ENCODE data around the gene USH1G. TPM values are rescaled to one million over a fixed set of nuclear protein-coding genes. Genes with fewer than 3 reads are reported as not detected.

Gene USH1G
- total RNA-seq, 1 experiment from 2014 or later = not detected

DNA sequence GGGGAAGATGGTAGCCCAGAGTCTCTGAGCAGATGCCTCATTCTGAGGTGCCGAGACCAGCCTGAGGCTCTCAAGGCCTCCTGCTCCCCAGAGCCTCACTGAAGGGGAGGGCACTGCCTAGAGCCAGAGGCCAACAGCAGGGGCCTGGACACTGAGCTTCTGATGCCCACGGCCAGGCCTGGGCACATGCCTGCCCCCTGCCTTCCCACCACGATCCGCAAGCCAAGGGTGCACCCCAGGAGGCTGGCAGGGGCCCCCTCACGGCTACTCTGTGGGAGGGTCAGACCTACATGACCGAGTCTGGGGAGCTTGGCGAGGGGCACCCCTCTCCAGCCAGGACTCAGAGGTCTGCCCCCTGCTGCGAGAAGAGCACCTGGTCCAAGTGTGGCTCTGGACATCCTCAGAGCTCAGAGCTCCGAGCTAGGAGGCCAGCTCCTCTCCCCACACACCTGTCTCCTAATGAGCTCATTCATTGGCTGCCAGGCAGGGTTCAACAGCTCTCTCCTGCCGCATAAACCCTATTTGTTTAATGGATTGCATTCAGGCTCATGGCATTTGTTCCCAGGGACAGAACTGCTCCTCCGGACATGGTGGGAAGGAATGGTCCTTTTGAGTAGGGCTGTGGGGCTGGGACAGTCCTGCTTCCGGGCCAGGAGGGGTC lies 26.5 kb upstream of the USH1G start:
- Histone ChIP-seq H3K4me1 (replicated peaks) (no peaks in the 10 kb centered on the region), H3K27ac (no peak overlapping the region), H3K4me3 (no peak overlapping the region), H3K27me3 (replicated peaks) (peaks cover 100% of the 10 kb centered on the region), H3K9me3 (replicated peaks) (no peaks in the 10 kb centered on the region), H3K36me3 (no peaks in the 10 kb centered on the region)
- no peak for DNase-seq (ENCODE audit: low read depth in 1 of 2, low spot score in 2 of 2)

DNA sequence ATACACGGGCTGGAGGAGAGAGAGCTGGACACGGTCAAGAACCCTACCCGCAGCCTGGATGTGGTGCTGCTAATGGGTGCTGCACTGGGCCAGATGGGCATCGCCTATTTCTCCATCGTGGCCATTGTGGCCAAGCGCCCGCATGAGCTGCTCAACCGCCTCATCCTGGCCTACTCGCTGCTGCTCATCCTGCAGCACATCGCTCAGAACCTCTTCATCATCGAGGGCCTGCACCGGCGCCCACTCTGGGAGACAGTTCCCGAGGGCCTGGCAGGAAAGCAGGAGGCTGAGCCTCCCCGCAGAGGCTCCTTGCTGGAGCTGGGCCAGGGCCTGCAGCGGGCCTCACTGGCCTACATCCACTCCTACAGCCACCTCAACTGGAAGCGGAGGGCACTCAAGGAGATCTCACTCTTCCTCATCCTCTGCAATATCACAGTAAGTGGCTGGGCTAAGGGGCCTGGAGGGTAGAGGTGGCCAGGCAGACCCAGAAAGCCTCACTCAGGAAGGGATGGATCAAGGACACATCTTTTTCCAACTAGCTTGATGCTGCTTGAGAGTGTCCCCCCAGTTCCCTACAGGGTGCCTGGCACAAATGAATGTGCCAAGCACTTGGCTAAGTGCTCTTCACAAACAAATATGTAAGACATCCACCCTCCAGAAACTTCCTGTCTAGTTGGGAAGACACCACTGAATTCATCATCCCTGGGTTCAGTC lies 24.1 kb upstream of the USH1G start:
- Histone ChIP-seq H3K9me3 (replicated peaks) (no peaks in the 10 kb centered on the region; the same call in 1 of the 2 replicates), H3K4me1 (replicated peaks) (no peaks in the 10 kb centered on the region), H3K4me3 (no peak overlapping the region), H3K27ac (no peak overlapping the region), H3K36me3 (no peaks in the 10 kb centered on the region), H3K27me3 (replicated peaks) (peaks cover 100% of the 10 kb centered on the region)
- no peak for DNase-seq (ENCODE audit: low read depth in 1 of 2, low spot score in 2 of 2)

DNA sequence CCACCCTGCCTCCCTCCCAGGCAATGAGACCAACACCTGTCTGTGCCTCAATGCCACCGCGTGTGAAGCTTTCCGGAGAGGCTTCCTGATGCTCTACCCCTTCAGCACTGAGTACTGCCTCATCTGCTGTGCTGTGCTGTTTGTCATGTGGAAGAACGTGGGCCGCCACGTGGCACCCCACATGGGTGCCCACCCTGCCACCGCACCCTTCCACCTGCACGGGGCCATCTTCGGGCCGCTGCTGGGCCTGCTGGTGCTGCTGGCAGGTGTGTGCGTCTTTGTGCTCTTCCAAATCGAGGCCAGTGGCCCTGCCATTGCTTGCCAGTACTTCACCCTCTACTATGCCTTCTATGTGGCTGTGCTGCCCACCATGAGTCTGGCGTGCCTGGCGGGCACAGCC lies 23.6 kb upstream of the USH1G start:
- peaks cover 100% of the 10 kb centered on the region for H3K27me3 ChIP-seq (replicated peaks)
- DNase-seq (ENCODE audit: low read depth in 1 of 2, low spot score in 2 of 2) = no peak
- no peak overlapping the region for H3K27ac ChIP-seq
- H3K4me1 ChIP-seq (replicated peaks) = no peaks in the 10 kb centered on the region
- no peak overlapping the region for H3K4me3 ChIP-seq
- H3K36me3 ChIP-seq = no peaks in the 10 kb centered on the region
- H3K9me3 ChIP-seq (replicated peaks) = no peaks in the 10 kb centered on the region; the same call in 1 of the 2 replicates

DNA sequence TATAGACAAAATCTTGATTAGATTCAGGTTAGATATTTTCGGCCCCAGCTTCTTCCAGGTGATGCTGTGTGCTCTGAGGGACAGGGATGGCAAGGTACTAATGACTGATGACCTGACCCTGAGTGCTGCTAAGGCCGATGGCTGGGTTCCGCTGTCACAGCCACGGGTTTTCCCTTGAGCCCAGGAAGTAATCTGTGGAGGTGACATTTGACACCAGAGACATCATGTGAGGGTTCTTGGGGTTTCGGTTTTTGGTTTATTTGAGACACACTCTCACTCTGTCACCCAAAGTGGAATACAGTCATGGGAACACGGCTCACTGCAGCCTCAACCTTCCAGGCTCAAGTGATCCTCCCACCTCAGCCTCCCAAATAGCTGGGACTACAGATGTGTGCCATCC lies 22.5 kb upstream of the USH1G start:
- no peaks in the 10 kb centered on the region; the same call in 1 of the 2 replicates for H3K9me3 ChIP-seq (replicated peaks)
- no peak overlapping the region for H3K4me3 ChIP-seq
- H3K27me3 ChIP-seq (replicated peaks) = peaks cover 100% of the 10 kb centered on the region
- H3K27ac ChIP-seq = no peak overlapping the region
- no peak for DNase-seq (ENCODE audit: low read depth in 1 of 2, low spot score in 2 of 2)
- no peaks in the 10 kb centered on the region for H3K36me3 ChIP-seq
- no peaks in the 10 kb centered on the region for H3K4me1 ChIP-seq (replicated peaks)

DNA sequence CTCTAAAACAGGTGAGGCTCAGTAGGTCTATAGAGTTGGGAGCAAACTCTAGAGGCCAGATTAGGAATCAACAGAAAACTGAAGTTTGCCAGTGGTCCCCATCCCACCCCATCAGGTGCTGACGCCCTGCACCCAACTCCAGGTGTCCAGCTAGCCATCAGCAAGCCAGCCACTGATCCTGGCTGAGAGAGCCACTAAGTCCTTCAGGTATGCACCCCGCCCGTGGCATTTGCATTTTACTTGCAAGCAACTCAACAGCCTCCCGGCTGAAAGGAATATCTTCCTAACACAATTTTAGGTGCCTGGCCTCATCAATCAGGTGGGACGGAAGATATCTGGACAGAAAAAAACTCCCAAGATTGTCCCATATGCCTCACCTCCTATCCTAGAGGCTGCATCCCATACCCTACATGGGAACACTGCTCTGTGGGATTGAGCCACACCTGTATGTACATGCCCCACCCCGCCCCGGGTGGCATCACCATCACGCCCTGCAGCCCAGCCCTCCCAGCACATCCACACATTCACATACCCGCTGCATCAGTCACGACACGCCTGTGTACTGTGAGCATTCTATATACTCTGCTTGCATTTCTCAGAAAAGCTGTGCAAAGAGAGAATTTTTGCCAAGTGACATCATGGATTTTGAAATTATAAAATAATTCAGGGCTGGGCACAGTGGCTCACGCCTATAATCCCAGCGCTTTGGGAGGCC lies 20.9 kb upstream of the USH1G start:
- Histone ChIP-seq H3K36me3 (no peaks in the 10 kb centered on the region), H3K27ac (no peak overlapping the region), H3K27me3 (replicated peaks) (peaks cover 98% of the 10 kb centered on the region), H3K4me1 (replicated peaks) (no peaks in the 10 kb centered on the region), H3K9me3 (replicated peaks) (peaks cover 3% of the 10 kb centered on the region; the same call in 1 of the 2 replicates), H3K4me3 (no peak overlapping the region)
- no peak for DNase-seq (ENCODE audit: low read depth in 1 of 2, low spot score in 2 of 2)

DNA sequence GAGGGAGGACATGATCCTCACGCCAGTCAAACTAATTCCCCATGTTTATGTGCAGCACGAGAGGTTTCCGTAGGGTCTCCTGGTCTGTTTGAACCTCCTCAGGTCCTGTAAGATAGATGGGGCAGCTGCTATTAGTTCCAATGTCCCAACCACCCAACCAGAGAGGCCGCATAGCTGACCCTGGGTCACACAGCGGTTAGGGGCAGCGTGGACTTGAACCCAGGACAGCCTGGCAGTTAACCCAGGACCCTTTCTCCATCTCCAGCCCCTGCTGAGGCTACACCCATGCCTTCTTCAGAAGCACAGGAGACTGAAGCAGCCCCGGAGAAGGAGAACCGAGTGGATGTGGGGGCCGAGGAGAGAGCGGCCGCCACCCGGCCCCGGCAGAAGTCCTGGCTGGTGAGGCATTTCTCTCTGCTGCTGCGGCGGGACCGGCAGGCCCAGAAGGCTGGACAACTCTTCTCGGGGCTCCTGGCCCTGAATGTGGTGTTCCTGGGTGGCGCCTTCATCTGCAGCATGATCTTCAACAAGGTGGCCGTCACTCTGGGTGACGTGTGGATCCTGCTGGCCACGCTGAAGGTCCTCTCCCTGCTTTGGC lies 18.2 kb upstream of the USH1G start:
- no peaks in the 10 kb centered on the region for H3K36me3 ChIP-seq
- H3K9me3 ChIP-seq (replicated peaks) = peaks cover 3% of the 10 kb centered on the region; the same call in 1 of the 2 replicates
- no peak for DNase-seq (ENCODE audit: low read depth in 1 of 2, low spot score in 2 of 2)
- H3K27ac ChIP-seq = no peak overlapping the region
- H3K27me3 ChIP-seq (replicated peaks) = peaks cover 98% of the 10 kb centered on the region
- H3K4me3 ChIP-seq = no peak overlapping the region
- H3K4me1 ChIP-seq (replicated peaks) = no peaks in the 10 kb centered on the region

DNA sequence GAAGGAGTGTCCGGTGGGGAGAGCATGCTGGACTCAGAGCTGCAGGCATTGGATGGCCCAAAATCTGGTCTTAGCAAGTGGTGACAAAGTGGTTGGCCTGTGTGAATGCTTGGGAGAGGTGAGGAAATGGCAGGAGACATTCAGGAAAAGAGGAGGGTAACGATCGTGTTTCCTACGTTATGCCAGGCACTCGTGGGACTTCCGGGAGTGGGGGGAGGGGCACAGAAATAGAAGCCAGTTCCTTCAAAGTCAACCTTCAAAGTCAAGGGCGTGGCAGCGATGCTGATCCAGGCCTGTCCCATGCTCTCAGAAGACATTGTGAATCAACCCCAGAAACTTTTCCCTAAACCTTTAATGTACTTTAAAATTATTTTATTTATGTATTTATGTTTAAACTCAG lies 16.5 kb upstream of the USH1G start:
- Histone ChIP-seq H3K9me3 (replicated peaks) (peaks cover 3% of the 10 kb centered on the region; the same call in 1 of the 2 replicates), H3K36me3 (no peaks in the 10 kb centered on the region), H3K27me3 (replicated peaks) (peaks cover 96% of the 10 kb centered on the region), H3K27ac (no peak overlapping the region), H3K4me3 (no peak overlapping the region), H3K4me1 (replicated peaks) (no peaks in the 10 kb centered on the region)
- DNase-seq (ENCODE audit: low read depth in 1 of 2, low spot score in 2 of 2) = no peak

DNA sequence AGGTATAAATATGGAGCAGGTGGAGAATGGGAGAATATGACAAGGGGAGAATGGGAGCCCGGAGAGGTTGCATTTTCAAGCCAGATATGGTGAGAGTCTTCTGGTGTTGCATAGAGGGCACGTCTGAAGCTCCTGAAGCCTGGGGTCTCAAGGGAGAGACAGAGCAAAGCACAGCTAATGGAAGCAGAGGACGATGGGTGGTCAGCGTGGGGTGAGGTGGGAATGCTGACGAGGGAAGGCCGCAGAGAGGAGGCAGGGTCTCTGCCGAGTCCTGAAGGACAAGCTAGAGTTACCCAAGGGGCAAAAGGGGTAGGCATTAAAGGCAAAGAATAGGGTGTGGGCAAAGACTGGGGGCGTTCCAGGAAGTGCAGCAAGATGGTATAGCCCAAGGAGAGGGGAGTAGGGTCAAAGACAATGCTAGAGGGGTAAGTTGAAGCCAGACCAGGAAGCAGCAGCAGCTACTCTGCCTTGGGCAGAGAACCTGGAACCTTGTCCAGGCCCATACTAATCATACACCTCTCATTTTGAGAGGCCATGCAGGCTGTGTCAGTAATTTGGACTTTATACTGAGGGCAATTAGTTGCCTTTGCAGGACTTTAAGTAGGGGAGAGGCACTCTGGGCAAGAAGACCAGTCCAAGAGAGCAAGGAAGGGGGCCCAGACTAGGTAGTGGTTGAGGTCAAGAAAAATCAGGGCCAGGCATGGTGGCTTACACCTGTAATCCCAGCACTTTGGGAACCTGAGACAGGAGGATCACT lies 15.3 kb upstream of the USH1G start:
- H3K4me1 ChIP-seq (replicated peaks) = no peaks in the 10 kb centered on the region
- no peaks in the 10 kb centered on the region for H3K36me3 ChIP-seq
- H3K4me3 ChIP-seq = no peak overlapping the region
- H3K9me3 ChIP-seq (replicated peaks) = peaks cover 3% of the 10 kb centered on the region; the same call in 1 of the 2 replicates
- peaks cover 93% of the 10 kb centered on the region for H3K27me3 ChIP-seq (replicated peaks)
- no peak overlapping the region for H3K27ac ChIP-seq
- DNase-seq (ENCODE audit: low read depth in 1 of 2, low spot score in 2 of 2) = no peak

DNA sequence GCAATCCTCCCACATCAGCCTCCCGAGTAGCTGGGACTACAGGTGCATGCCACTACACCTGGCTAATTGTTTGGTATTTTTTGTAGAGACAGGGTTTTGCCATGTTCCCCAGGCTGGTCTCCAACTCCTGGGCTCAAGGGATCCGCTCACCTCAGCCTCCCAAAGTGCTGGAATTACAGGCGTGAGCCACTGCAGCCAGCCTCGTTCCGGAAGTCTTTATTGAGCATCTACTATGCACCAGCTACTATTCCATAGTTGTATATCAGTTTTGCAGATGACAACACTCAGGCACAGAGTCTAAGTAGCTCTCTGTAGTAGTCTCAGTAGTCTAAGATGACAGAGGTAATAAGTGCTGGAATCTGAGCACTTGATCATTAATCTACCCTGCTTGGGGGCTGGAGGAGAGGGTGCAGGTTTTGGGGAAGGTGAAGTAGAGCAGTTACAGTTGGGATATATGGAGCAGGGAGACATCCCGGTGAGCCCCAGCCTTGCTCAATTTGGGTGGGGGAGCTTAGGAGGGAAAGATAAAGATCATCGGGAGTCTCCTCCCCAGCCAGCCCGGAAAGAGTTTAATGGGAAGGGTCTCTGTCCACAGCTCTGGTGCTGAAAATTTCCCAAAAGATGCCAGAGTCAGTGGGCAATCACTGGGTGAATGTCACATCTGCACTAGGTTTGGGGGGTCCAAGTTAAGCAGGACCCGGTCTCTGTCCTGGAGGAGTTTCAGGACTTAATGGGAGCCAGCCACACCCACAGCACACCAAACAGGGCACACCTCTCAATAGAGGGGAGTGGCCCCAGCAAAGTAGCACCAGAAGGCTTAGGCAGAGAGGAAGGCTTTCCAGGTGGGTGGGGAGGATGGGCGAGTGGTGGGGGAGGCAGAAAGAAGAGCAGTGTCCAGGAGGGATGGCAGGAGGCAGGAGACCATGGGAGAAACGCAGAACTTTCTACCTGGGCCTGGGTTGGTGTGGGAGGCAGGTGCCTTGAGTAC lies 14.3 kb upstream of the USH1G start:
- Histone ChIP-seq H3K4me3 (no peak overlapping the region), H3K27ac (no peak overlapping the region), H3K9me3 (replicated peaks) (peaks cover 3% of the 10 kb centered on the region; the same call in 1 of the 2 replicates), H3K4me1 (replicated peaks) (no peaks in the 10 kb centered on the region), H3K27me3 (replicated peaks) (peaks cover 93% of the 10 kb centered on the region), H3K36me3 (no peaks in the 10 kb centered on the region)
- no peak for DNase-seq (ENCODE audit: low read depth in 1 of 2, low spot score in 2 of 2)

DNA sequence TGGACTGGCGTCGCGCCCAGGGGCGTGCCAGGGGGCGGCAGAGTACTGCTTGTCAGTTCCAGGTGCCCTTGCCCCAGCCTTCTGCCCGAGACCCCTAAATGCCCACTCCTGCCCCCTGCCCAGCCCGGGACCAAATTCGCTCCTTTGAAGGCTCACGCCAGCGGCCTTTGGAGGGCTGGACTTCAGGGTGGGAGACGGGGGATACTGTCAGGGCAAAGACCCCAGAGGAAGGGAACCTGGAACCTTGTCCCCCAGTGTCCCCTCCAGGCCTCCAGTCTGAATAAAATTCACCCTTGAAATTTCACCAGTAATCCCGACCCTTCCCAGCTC lies 13.4 kb upstream of the USH1G start:
- no peaks in the 10 kb centered on the region for H3K36me3 ChIP-seq
- no peaks in the 10 kb centered on the region for H3K4me1 ChIP-seq (replicated peaks)
- no peak overlapping the region for H3K4me3 ChIP-seq
- no peak overlapping the region for H3K27ac ChIP-seq
- H3K27me3 ChIP-seq (replicated peaks) = peaks cover 92% of the 10 kb centered on the region
- no peak for DNase-seq (ENCODE audit: low read depth in 1 of 2, low spot score in 2 of 2)
- 0 out of 2 replicates have a peak, but pooled peaks cover 3% of the 10 kb centered on the region for H3K9me3 ChIP-seq (replicated peaks)

DNA sequence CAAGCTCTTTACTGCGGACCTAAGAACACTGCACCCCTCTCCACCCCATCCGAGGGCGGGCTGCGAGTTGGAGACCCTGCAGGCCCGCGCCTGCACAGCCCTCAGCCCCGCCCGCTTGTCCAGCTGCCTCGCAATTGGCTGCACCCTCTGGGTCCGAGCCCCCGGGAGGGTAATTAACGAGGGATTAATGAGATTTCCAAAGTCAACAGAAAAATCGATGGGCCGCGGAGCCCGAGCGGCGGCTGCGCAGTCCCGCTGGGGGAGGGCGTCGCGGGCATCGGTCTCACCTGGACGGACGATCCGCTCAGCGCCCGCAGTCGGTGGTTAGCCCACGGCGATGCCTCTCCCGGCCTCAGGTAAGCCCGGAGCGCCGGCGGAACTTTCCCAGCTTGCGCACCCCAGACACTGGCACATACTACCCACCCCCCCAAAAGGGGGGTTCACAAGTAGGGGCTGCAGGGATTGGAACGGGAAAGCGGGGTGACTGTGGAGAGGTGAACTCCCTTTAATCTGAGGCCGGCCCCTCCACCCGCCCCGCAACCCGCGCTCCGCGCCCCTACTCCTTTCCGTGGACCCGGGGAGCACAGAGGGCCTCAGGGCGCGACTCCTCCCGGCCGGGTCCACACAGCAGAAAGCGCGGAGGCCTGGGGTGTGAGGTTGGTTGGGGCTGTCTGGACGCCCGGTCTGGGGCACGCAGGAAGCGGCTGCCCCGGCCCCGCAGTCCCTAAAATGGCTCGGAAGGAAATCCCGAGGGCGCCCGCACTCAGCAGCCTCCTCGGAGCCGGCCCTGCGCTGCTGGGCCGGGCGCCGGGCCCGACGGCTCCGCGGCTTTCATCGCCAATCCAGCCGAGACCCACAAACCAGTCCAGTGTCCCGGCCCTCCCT lies 12.8 kb upstream of the USH1G start, which contains the start of gene OTOP3:
OTOP3 (plus strand) TSS at position 314 of the 885 bp plus-strand sequence; CDS start at position 338, 24 bp downstream.
- Histone ChIP-seq H3K9me3 (replicated peaks) (0 out of 2 replicates have a peak, but pooled peaks cover 3% of the 10 kb centered on the region), H3K4me1 (replicated peaks) (no peaks in the 10 kb centered on the region), H3K27me3 (replicated peaks) (peaks cover 92% of the 10 kb centered on the region), H3K4me3 (no peak within 1 kb of the TSS), H3K27ac (no peak within 1 kb of the TSS), H3K36me3 (no peaks in the 10 kb centered on the region)
- DNase-seq (ENCODE audit: low read depth in 1 of 2, low spot score in 2 of 2) = peak in 1 of 2 experiments; percentile 48
